ENCODE data around the gene MCF2L2. TPM values are rescaled to one million over a fixed set of nuclear protein-coding genes. Genes with fewer than 3 reads are reported as not detected.

MCF2L2 gene
- total and polyA plus RNA-seq, 9 of the 15 experiments (the other 6 are each of a cell fraction or from before 2014, with no cell fraction given): 0.56 to 4.2 (median 3.0) TPM

GRCh38 chr3:183265157-183265642, 163.2 kb downstream of the MCF2L2 start:
- Histone ChIP-seq H3K9me1 (ENCODE audit: control insufficient read depth, insufficient read depth, low read length) (no peaks in the 10 kb centered on the region), H4K20me1 (replicated peaks; ENCODE audit: control insufficient read depth, insufficient read depth, low read length) (no peaks in the 10 kb centered on the region; the same call in 1 of the 2 replicates), H2AFZ (ENCODE audit: low read depth, low read length) (no peak overlapping the region), H3K4me3 (no peak overlapping the region), H3K27me3 (ENCODE audit: control insufficient read depth in 2 of 2, insufficient read depth in 2 of 2, low read length in 2 of 2) (no peaks in the 10 kb centered on the region), H3K4me1 (replicated peaks in 1 of 2; ENCODE audit: control insufficient read depth in 2 of 2, insufficient read depth in 2 of 2, low read length in 2 of 2) (peaks cover 0 to 13% of the 10 kb centered on the region in 2 experiments; a peak in 4 of 5 replicates), H3K4me2 (ENCODE audit: insufficient read depth, low read length) (no peak overlapping the region), H3K27ac (ENCODE audit: extremely low read depth, low read depth, low read length) (no peak overlapping the region), H3K9me3 (replicated peaks; ENCODE audit: control insufficient read depth, insufficient read depth, low read depth, low read length) (no peaks in the 10 kb centered on the region), H3K36me3 (ENCODE audit: control insufficient read depth, insufficient read depth, low read length) (peaks cover 14% of the 10 kb centered on the region), H3K79me2 (ENCODE audit: control insufficient read depth, insufficient read depth, low read length) (peaks cover 43% of the 10 kb centered on the region; the same call in 2 of the 3 replicates), H3K9ac (ENCODE audit: insufficient read depth in 1 of 2, low read depth in 2 of 2, low read length in 2 of 2) (no peak overlapping the region)
- FAIRE-seq (no peak), ATAC-seq (no peak), DNase-seq (ENCODE audit: extremely low read depth in 1 of 4, low spot score in 3 of 4) (no peak)
- no TSS peak for BruUV-seq (replicated peaks)
- no peak for TF ChIP-seq RHOXF2B (CRISPR knock-in tag; conservative IDR thresholded peaks at IDR 0.05)
- TF ChIP-seq CSDE1 (IDR thresholded peaks at IDR 0.05): no peak
- TF ChIP-seq SNIP1 (IDR thresholded peaks at IDR 0.05; ENCODE audit: low read depth): no peak
- no peak for TF ChIP-seq ZNF24 (IDR thresholded peaks at IDR 0.05)
- no peak for TF ChIP-seq CTCFL (IDR thresholded peaks at IDR 0.05; ENCODE audit: borderline replicate concordance, insufficient read depth, low read depth, low read length, poor library complexity, severe bottlenecking)
- TF ChIP-seq POLR2AphosphoS5 (IDR thresholded peaks at IDR 0.05; ENCODE audit: control insufficient read depth, insufficient read depth, low read depth, low read length): no peak
- TF ChIP-seq TEAD1 (CRISPR knock-in tag; IDR thresholded peaks at IDR 0.05): no peak
- no peak for TF ChIP-seq MCM5 (IDR thresholded peaks at IDR 0.05; ENCODE audit: low read depth)
- WGBS (ENCODE audit: insufficient coverage, low coverage, missing lambda C conversion rate): 88% methylated on average over 15 of the region's 15 CpGs
- POLR2A ChIA-PET: interaction anchor here (0.7 to 1.8 kb wide), 6 partner anchors 8 to 52 kb away, joined by 3 to 13 read pairs (median 6); no protein-coding TSS in a partner anchor
- CTCF ChIA-PET (ENCODE audit: low intra/inter-chr PET ratio): no interaction called here
- in situ Hi-C loops (cut with MboI): no loop called here
- intact Hi-C loops (cut with micrococcal nuclease): no loop called here
